ENCODE measurements around the gene SLC37A2. TPM values are rescaled to one million over a fixed set of nuclear protein-coding genes. Genes with fewer than 3 reads are reported as not detected.

SLC37A2 gene
- total and polyA plus RNA-seq, 2 of the 13 experiments (the other 11 are each of a cell fraction or from before 2014, with no cell fraction given) = 4.6 to 7.1 TPM

DNA sequence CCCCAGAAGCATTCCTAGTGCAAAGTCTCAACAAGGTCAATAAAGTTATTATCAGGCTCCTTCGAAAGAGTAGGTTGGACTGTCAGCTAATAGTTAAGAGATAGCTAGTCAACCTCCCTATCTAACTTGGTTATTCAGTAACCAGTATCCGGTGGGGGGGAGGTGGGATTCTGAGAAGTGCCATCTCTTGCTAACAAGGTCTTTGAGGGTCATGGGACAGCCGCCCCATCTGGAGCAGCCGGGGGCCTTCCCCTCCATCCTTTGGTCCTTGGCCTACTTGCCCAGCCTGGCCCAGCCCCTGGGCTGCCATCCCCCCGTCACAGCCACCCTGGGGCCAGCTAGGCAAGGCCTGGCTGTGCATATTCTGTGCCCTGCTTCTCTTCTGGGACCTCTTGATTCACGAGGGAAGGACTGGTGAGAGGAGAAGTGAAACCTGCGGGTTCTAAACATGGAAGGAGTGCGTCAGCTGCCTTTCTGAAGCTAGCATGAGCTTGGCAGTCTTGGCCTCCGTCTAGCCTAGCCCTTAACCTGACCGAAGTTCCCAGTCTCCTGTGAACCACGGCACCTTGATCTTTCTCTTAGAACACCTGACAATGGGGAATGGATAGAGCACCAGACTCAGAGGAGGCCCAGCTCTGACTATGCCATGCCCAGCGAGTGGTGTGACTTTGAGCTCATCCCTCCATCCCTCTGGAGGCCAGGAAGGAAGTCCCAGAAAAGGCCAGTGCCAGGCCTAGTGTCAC is 9.3 kb downstream of the SLC37A2 start (continued):
- TF ChIP-seq, protein P1, sequence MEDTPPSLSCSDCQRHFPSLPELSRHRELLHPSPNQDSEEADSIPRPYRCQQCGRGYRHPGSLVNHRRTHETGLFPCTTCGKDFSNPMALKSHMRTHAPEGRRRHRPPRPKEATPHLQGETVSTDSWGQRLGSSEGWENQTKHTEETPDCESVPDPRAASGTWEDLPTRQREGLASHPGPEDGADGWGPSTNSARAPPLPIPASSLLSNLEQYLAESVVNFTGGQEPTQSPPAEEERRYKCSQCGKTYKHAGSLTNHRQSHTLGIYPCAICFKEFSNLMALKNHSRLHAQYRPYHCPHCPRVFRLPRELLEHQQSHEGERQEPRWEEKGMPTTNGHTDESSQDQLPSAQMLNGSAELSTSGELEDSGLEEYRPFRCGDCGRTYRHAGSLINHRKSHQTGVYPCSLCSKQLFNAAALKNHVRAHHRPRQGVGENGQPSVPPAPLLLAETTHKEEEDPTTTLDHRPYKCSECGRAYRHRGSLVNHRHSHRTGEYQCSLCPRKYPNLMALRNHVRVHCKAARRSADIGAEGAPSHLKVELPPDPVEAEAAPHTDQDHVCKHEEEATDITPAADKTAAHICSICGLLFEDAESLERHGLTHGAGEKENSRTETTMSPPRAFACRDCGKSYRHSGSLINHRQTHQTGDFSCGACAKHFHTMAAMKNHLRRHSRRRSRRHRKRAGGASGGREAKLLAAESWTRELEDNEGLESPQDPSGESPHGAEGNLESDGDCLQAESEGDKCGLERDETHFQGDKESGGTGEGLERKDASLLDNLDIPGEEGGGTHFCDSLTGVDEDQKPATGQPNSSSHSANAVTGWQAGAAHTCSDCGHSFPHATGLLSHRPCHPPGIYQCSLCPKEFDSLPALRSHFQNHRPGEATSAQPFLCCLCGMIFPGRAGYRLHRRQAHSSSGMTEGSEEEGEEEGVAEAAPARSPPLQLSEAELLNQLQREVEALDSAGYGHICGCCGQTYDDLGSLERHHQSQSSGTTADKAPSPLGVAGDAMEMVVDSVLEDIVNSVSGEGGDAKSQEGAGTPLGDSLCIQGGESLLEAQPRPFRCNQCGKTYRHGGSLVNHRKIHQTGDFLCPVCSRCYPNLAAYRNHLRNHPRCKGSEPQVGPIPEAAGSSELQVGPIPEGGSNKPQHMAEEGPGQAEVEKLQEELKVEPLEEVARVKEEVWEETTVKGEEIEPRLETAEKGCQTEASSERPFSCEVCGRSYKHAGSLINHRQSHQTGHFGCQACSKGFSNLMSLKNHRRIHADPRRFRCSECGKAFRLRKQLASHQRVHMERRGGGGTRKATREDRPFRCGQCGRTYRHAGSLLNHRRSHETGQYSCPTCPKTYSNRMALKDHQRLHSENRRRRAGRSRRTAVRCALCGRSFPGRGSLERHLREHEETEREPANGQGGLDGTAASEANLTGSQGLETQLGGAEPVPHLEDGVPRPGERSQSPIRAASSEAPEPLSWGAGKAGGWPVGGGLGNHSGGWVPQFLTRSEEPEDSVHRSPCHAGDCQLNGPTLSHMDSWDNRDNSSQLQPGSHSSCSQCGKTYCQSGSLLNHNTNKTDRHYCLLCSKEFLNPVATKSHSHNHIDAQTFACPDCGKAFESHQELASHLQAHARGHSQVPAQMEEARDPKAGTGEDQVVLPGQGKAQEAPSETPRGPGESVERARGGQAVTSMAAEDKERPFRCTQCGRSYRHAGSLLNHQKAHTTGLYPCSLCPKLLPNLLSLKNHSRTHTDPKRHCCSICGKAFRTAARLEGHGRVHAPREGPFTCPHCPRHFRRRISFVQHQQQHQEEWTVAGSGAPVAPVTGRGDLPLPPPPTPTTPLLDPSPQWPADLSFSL (CRISPR knock-in tag; IDR thresholded peaks at IDR 0.05) = no peak
- TF ChIP-seq HNF1A (IDR thresholded peaks at IDR 0.05; ENCODE audit: low read depth) (peak; percentile 70), HNF1A (CRISPR knock-in tag; IDR thresholded peaks at IDR 0.05; ENCODE audit: borderline replicate concordance) (peak; percentile 87), CCDC6 (CRISPR knock-in tag; IDR thresholded peaks at IDR 0.05) (no peak), ZNF326 (CRISPR knock-in tag; IDR thresholded peaks at IDR 0.05; ENCODE audit: borderline replicate concordance) (no peak), NCOA2 (CRISPR knock-in tag; IDR thresholded peaks at IDR 0.05) (peak; percentile 38; the same call in 1 of the 2 replicates), HOXA7 (CRISPR knock-in tag; IDR thresholded peaks at IDR 0.05) (no peak), PATZ1 (CRISPR knock-in tag; IDR thresholded peaks at IDR 0.05) (0 out of 2 replicates have a peak, but pooled peaks have one; percentile 26), ZFY (CRISPR knock-in tag; IDR thresholded peaks at IDR 0.05) (peak; percentile 52; the same call in 1 of the 2 replicates), MED1 (CRISPR knock-in tag; IDR thresholded peaks at IDR 0.05) (peak; percentile 3; the same call in 1 of the 2 replicates)
- TF ChIP-seq, protein P2, sequence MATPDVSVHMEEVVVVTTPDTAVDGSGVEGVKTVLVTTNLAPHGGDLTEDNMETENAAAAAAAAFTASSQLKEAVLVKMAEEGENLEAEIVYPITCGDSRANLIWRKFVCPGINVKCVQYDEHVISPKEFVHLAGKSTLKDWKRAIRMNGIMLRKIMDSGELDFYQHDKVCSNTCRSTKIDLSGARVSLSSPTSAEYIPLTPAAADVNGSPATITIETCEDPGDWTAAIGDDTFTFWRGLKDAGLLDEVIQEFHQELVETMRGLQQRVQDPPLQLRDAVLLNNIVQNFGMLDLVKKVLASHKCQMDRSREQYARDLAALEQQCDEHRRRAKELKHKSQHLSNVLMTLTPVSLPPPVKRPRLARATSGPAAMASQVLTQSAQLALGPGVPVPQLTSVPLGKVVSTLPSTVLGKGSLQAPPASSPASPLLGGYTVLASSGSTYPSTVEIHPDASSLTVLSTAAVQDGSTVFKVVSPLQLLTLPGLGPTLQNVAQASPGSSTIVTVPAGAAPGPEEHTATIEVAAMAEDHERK (CRISPR knock-in tag; IDR thresholded peaks at IDR 0.05; ENCODE audit: low read depth) = no peak
- TF ChIP-seq, protein P3, sequence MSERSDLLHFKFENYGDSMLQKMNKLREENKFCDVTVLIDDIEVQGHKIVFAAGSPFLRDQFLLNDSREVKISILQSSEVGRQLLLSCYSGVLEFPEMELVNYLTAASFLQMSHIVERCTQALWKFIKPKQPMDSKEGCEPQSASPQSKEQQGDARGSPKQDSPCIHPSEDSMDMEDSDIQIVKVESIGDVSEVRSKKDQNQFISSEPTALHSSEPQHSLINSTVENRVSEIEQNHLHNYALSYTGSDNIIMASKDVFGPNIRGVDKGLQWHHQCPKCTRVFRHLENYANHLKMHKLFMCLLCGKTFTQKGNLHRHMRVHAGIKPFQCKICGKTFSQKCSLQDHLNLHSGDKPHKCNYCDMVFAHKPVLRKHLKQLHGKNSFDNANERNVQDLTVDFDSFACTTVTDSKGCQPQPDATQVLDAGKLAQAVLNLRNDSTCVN (CRISPR knock-in tag; IDR thresholded peaks at IDR 0.05; ENCODE audit: borderline replicate concordance) = no peak
